IPS-20b (cell line): ENCODE measurements around the gene LONP1.
"Not testable (repeated sequence)": the region's sequence is repeated elsewhere in the genome, so short reads cannot be mapped to it uniquely, and the experiment has no call there.

Experiments
- H3K27ac ChIP-seq: one replicate; pipeline ENCODE4 v1.5.1; 2013; ENCODE audit warnings: low read length
- H3K27me3 ChIP-seq: 2 replicates; pipeline ENCODE4 v1.6.1; 2013; ENCODE audit warnings: mild to moderate bottlenecking, low read length, inconsistent platforms; ENCODE audit not compliant: insufficient read depth
- H3K36me3 ChIP-seq: 2 replicates; pipeline ENCODE4 v1.6.1; 2013; ENCODE audit warnings: low read depth, mild to moderate bottlenecking, inconsistent platforms, low read length, moderate library complexity; ENCODE audit not compliant: insufficient read depth
- H3K4me1 ChIP-seq: 2 replicates; pipeline ENCODE4 v1.6.1; 2013; ENCODE audit warnings: mild to moderate bottlenecking, control low read depth, inconsistent platforms, low read length, moderate library complexity; ENCODE audit not compliant: insufficient read depth
- H3K4me3 ChIP-seq: 2 replicates; pipeline ENCODE4 v1.5.1; 2013; ENCODE audit warnings: mild to moderate bottlenecking, low read length, inconsistent platforms
- H3K9ac ChIP-seq: 2 replicates; pipeline ENCODE4 v1.6.1; 2013; ENCODE audit warnings: low read depth, mild to moderate bottlenecking, inconsistent platforms, low read length, moderate library complexity
- H3K9me3 ChIP-seq: 2 replicates; pipeline ENCODE4 v1.6.1; 2013; ENCODE audit warnings: mild to moderate bottlenecking, low read depth, low read length, inconsistent platforms; ENCODE audit not compliant: insufficient read depth

LONP1 gene

DNA sequence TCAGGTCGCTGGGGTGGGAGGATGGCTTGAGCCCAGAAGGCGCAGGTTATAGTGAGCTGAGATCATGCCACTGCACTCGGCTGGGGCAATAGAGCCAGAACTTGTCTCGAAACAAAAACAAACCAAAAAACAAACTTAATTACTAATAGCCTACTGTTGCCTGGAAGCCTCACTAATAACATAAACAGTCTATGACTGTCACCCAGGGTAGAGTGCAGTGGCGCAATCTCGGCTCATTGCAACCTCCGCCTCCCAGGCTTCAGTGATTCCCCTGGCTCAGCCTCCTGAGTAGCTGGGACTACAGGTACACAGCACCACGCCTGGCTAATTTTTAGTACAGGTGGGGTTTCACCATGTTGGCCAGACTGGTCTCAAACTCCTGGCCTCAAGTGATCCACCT lies 18.5 kb upstream of the LONP1 start:
- H3K36me3 ChIP-seq: no peaks in the 10 kb centered on the region
- no peaks in the 10 kb centered on the region for H3K9me3 ChIP-seq
- H3K27ac ChIP-seq: no peak overlapping the region
- H3K9ac ChIP-seq: no peak overlapping the region
- H3K4me1 ChIP-seq: no peaks in the 10 kb centered on the region
- no peaks in the 10 kb centered on the region for H3K27me3 ChIP-seq
- H3K4me3 ChIP-seq: no peak overlapping the region

DNA sequence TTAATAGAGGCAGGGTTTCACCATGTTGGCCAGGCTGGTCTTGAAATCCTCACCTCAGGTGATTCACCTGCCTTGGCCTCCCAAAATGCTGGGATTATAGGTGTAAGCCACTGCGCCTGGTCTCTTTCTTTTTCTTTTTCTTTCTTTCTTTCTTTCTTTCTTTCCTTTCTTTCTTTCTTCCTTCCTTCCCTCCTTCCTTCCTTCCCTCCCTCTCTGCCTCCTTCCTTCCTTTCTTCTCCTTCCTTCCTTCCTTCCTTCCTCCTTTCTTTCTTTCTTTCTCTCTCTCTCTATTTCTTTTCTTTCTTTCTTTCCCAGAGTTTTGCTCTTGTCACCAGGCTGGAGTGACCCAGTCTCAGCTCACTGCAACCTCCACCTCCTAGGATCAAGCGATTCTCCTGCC lies 13.2 kb upstream of the LONP1 start:
- not testable (repeated sequence) for H3K36me3 ChIP-seq, H3K27ac ChIP-seq, H3K27me3 ChIP-seq

DNA sequence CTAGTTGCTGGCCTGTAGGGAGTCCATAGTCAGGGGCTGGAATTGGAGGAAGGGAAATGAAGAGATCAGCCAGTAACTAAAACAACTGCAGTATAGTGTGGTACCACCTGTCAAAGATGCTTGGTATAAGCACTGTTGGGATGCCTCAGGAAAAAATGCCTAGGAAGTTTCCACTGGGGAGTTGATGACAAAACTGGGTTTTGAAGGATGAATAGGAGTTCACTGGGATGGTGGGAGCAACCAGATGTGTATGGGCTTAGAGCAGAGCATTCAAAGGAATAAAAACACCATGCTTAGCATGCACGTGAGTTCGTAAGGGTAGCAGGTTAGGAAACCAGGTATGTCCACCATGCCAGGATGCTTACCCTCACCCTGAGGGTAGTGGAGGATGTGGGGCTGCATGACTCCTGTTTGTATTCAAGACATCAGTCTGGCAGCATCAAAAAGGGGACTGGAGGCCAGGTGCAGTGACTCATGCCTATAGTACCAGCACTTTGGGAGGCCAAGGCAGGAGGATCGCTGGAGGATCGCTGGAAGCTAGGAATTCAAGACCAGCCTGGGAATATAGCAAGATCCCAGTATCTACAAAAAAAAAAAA lies 7.6 kb upstream of the LONP1 start:
- Histone ChIP-seq H3K9me3 (no peaks in the 10 kb centered on the region), H3K27ac (no peak overlapping the region), H3K27me3 (no peaks in the 10 kb centered on the region), H3K9ac (no peak overlapping the region), H3K4me3 (no peak overlapping the region), H3K4me1 (no peaks in the 10 kb centered on the region), H3K36me3 (no peaks in the 10 kb centered on the region)

More for the DNA sequence above, 13.2 kb upstream of the LONP1 start:
- H3K4me1 ChIP-seq, H3K4me3 ChIP-seq, H3K9me3 ChIP-seq, H3K9ac ChIP-seq: not testable (repeated sequence)

DNA sequence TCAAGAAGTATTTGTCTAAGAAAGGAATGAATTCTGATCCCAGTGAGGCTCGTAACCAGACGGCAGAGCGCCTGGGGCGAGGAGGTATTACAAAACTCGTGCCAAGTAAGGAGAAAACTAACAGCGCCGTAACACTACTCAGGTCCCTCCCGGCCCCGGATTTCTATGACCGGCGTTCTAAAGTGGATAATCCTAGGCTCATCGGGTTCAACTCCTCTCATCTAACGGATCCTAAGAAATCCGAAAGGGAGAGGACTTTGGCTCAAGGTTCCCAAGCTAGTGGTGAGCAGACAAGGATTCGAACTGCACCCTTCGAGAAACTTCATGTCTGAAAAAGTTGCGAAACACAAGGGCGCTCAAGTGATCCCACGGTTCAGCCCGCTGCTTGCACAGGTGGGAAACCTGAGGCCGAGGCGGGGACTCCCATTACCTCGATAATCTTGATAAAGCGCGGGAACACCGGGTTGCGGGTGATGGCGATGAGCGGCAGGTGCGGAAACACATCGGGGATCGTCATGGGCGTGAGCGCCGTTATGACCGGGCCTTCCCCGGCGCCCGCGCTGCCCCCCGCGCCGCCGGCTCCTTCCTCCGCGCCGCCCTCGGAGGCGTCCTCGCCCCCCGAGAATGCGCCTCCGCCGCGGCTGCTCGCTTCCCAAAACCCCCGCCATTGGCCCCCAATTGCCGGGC lies 529 bp downstream of the LONP1 start:
- Histone ChIP-seq H3K4me3 (peak overlapping the region; percentile 99), H3K27me3 (no peaks in the 10 kb centered on the region), H3K36me3 (peaks cover 20% of the 10 kb centered on the region), H3K9me3 (no peaks in the 10 kb centered on the region), H3K27ac (peak overlapping the region; percentile 75), H3K4me1 (no peaks in the 10 kb centered on the region), H3K9ac (peak overlapping the region; percentile 99)

DNA sequence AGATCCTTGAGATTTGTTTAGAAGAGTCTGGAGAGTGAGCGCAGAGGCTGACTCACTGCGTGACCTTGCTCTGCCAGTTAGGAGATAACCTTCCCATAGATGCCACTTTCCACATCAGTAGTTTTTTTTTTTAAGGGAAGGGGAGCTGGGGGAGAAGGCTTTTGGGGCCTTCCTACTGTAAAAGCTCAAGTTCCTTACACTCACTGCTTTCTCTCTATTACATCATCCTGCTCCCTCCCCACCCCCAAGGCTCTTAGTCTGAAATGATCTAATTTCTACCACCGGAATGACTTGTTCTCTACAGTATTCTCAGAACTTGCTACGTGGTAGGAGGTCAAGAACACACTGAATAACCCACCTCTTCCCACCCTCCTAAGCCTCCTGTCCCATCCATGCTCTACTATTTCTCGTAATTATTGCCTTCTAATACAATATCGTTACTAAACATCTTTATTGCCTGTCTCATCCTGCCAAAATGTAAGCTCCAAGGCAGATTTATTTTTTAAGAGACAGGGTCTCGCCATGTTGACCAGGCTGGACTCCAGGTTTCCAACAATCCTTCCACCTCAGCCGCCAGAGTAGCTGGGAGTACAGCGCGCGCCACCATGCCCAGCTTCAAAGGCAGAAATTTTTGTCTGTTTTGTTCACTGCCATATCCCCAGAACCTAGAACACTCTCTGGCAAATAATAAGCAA lies 1.2 kb downstream of the LONP1 start:
- Histone ChIP-seq H3K27ac (peak overlapping the region; percentile 75), H3K27me3 (no peaks in the 10 kb centered on the region), H3K36me3 (peaks cover 26% of the 10 kb centered on the region), H3K9me3 (no peaks in the 10 kb centered on the region), H3K4me1 (no peaks in the 10 kb centered on the region), H3K9ac (peak overlapping the region; percentile 99), H3K4me3 (peak overlapping the region; percentile 99)

DNA sequence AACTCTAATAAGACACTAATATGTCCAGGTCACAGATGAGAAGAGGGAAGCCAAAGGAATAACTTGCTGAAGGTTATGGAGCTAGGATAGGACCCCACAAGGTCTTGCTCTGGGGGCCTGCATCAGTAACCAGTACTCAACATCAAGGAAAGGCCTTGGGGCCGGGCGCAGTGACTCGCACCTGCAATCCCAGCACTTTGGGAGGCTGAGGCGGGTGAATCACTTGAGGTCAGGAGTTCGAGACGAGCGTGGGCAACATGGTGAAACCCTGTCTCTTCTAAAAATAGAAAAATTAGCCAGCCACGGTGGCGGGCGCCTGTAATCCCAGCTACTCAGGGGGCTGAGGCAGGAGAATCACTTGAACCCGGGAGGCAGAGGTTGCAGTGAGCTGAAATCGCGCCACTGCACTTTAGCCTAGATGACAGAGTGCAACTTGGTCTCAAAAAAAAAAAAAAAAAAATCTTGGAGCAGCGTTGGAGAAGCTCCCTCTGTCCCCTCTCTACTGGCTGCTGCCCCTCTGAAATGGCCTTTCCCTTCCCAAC lies 1.8 kb downstream of the LONP1 start:
- Histone ChIP-seq H3K9ac (peak overlapping the region; percentile 99), H3K4me1 (no peaks in the 10 kb centered on the region), H3K27me3 (no peaks in the 10 kb centered on the region), H3K27ac (no peak overlapping the region), H3K36me3 (peaks cover 32% of the 10 kb centered on the region), H3K9me3 (no peaks in the 10 kb centered on the region), H3K4me3 (peak overlapping the region; percentile 99)

DNA sequence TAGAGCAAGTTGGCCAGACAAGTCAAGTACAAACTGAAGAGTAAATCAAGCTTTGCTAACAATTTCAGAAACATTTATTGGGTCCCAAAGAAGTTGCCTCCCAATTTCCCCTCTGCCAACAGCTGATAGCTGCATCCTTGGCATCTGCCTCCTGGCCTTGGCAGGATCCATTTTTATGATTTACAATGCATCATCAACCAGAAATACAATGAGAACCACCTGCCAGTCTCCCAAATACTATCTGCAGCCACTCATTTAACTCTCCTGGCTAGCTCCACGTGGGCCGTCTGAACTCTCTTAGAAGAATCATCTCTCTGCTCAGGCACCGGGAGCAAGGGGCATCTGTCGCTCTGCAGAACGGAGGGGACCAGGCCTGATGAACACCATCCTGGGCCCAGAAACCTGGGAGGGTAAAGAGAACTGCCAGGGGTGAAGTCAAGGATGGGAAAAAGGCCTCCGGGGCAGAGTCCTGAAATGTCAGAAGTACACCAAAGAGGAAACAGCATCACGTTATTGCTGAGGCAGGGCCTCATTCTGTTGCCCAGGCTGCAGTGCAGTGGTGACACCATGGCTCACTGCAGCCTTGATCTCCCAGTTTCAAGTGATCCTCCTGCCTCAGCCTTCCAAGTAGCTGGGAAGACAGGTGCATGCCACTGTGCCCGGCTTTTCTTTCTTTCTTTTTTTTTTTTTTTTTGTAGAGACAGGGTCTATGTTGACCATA lies 2.6 kb downstream of the LONP1 start:
- H3K9ac ChIP-seq: no peak overlapping the region
- H3K27ac ChIP-seq: no peak overlapping the region
- no peaks in the 10 kb centered on the region for H3K9me3 ChIP-seq
- peaks cover 39% of the 10 kb centered on the region for H3K36me3 ChIP-seq
- no peaks in the 10 kb centered on the region for H3K27me3 ChIP-seq
- H3K4me3 ChIP-seq: no peak overlapping the region
- no peaks in the 10 kb centered on the region for H3K4me1 ChIP-seq

DNA sequence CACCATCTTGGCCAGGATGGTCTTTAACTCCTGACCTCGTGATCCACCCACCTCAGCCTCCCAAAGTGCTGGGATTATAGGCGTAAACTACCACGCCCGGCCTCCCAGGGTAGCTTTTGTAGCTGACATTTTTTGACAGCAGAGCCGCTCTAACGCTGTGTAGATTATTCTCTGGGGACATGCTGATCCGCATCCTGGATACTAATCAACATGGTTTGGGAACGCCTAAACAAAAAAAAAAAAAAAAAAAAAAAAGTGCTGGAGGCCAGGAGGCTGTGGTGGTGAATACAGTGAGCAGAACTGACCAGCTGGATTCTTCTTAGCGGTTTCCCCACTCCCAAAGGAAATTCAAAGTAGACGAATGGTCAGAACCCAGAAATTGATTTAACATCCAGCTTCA lies 5.1 kb downstream of the LONP1 start:
- Histone ChIP-seq H3K4me3 (no peak overlapping the region), H3K9ac (no peak overlapping the region), H3K4me1 (no peaks in the 10 kb centered on the region), H3K9me3 (no peaks in the 10 kb centered on the region), H3K36me3 (peaks cover 61% of the 10 kb centered on the region), H3K27ac (no peak overlapping the region), H3K27me3 (no peaks in the 10 kb centered on the region)

DNA sequence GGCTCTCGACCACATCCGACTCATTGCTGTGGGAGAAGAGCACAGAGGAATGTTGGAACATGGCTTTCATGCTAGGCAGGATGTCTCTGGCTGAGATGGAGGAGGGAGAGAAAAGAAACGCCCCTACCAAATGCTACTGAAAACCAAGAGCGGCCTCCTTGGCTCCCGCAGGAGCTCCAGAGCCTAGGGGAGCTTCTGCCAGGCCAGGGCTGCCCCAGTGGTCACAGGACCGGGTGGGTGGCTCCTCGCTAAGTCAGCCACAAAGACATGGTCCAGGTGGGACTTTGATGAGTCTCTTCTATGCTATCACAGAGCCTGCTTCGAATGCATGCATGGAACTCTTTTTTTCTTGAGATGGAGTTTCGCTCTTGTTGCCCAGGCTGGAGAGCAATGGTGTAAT lies 6.7 kb downstream of the LONP1 start:
- Histone ChIP-seq H3K9ac (no peak overlapping the region), H3K27ac (no peak overlapping the region), H3K27me3 (no peaks in the 10 kb centered on the region), H3K9me3 (no peaks in the 10 kb centered on the region), H3K4me1 (no peaks in the 10 kb centered on the region), H3K4me3 (no peak overlapping the region), H3K36me3 (peaks cover 68% of the 10 kb centered on the region)

DNA sequence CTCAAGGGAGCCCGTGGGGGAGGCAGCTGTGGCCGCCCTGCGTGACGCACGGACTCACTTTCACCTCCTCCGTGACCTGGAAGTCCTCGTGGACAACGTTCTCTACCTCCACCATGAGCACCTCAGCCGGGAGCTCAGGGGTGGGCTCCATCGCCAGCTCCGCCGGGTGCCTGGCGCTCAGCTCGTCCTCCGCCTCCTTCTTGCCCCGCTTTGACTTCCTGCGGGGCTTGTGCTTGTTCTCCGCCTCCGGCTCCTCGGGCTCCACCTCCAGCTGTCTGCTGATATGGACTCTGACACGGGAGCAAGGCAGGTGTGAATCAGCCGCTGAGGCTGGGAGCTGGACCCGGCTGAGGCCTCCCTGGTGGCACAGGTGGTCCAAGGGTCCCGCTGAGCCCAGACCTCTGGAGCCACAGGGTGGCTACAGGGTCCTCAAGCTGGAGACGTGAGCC lies 8.2 kb downstream of the LONP1 start:
- H3K4me1 ChIP-seq: no peaks in the 10 kb centered on the region
- no peaks in the 10 kb centered on the region for H3K9me3 ChIP-seq
- no peak overlapping the region for H3K9ac ChIP-seq
- no peak overlapping the region for H3K27ac ChIP-seq
- no peak overlapping the region for H3K4me3 ChIP-seq
- H3K27me3 ChIP-seq: no peaks in the 10 kb centered on the region
- peaks cover 70% of the 10 kb centered on the region for H3K36me3 ChIP-seq

DNA sequence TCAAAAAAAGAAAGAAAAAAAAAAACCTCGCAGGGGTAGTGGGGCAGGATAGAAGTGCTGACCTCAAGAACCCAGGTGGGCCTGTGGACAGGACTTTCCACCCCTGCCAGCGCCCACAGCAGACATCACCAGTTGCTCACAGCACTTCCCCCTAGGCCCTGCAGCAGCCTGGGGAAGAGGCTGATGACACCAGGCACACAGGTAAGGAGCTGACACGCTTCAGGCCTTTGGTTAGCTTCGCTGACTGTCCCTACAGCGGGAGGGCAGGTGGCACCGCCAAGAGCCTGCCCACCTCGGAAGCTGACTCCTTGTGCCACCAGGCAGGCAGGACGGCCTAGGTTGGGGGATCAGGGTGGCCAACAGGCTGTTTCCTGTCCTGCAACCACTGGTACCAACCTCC lies 8.9 kb downstream of the LONP1 start:
- Histone ChIP-seq H3K9ac (no peak overlapping the region), H3K9me3 (no peaks in the 10 kb centered on the region), H3K27me3 (no peaks in the 10 kb centered on the region), H3K4me1 (no peaks in the 10 kb centered on the region), H3K27ac (no peak overlapping the region), H3K4me3 (no peak overlapping the region), H3K36me3 (peaks cover 74% of the 10 kb centered on the region)
